RWPE2 (cell line): ENCODE measurements around the gene CDY1.
"Not testable (repeated sequence)": the region's sequence is repeated elsewhere in the genome, so short reads cannot be mapped to it uniquely, and the experiment has no call there.

Experiments used
- ATAC-seq: fragments of 200-7000 bp; cut with Tn5 transposase; 3 replicates; pipeline ENCODE4 v1.9.1; 2021; ENCODE audit warnings: low read depth
- DNase-seq: peaks from one replicate; pipeline ENCODE4 v3.0.0-alpha.2; 2020; ENCODE audit warnings: low spot score
- H3K27ac ChIP-seq: fragments of 450-650 bp; 2 replicates; pipeline ENCODE4 v1.5.1; 2017; ENCODE audit warnings: mild to moderate bottlenecking; ENCODE audit not compliant: poor library complexity, severe bottlenecking
- H3K27me3 ChIP-seq: fragments of 250-450 bp; sonication (Bioruptor Pico); 2 replicates; pipeline ENCODE4 v1.5.1; 2021; ENCODE audit warnings: mild to moderate bottlenecking, moderate library complexity; ENCODE audit not compliant: insufficient read depth, poor library complexity, severe bottlenecking
- H3K36me3 ChIP-seq: fragments of 250-450 bp; sonication (Bioruptor Pico); 2 replicates; pipeline ENCODE4 v1.5.1; 2020; ENCODE audit warnings: low read depth, mild to moderate bottlenecking, moderate library complexity
- H3K4me1 ChIP-seq: fragments of 250-450 bp; sonication (Bioruptor Pico); 2 replicates; pipeline ENCODE4 v1.5.1; 2021; ENCODE audit warnings: mild to moderate bottlenecking, moderate library complexity; ENCODE audit not compliant: insufficient read depth, poor library complexity, severe bottlenecking
- H3K4me3 ChIP-seq: fragments of 250-450 bp; sonication (Bioruptor Pico); 2 replicates; pipeline ENCODE4 v1.5.1; 2021; ENCODE audit warnings: mild to moderate bottlenecking, moderate library complexity; ENCODE audit not compliant: severe bottlenecking
- H3K9me3 ChIP-seq: fragments of 250-450 bp; sonication (Bioruptor Pico); 2 replicates; pipeline ENCODE4 v1.5.1; 2021; ENCODE audit warnings: mild to moderate bottlenecking, moderate library complexity; ENCODE audit not compliant: severe bottlenecking

The CDY1 gene, protein sequence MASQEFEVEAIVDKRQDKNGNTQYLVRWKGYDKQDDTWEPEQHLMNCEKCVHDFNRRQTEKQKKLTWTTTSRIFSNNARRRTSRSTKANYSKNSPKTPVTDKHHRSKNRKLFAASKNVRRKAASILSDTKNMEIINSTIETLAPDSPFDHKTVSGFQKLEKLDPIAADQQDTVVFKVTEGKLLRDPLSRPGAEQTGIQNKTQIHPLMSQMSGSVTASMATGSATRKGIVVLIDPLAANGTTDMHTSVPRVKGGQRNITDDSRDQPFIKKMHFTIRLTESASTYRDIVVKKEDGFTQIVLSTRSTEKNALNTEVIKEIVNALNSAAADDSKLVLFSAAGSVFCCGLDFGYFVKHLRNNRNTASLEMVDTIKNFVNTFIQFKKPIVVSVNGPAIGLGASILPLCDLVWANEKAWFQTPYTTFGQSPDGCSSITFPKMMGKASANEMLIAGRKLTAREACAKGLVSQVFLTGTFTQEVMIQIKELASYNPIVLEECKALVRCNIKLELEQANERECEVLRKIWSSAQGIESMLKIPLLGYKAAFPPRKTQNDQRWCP

DNA sequence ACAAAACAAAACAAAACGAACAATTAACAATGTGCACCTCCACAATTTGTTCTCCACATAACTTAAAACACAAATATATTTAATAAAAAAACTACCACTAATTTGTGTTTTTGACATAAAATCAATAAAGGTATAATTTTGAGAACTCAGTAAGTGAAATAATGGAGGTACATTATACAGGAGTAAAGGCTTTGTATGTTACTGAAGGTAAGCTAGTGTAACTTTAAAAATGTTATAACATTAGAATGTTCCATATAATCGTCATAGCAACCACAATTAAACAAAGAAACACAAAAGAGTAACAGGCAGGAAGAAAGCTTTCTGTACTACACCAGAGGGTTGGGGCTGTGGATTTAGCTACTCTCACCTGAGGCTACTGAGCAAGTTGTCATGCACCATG lies at the start of gene CDY1:
Gene CDY1 (plus strand): TSS at position 301 of the 400 bp plus-strand sequence. CDS start 326 bp downstream, outside the sequence.
- H3K9me3 ChIP-seq, H3K27me3 ChIP-seq, H3K27ac ChIP-seq, H3K4me3 ChIP-seq, H3K36me3 ChIP-seq, DNase-seq, H3K4me1 ChIP-seq, ATAC-seq: not testable (repeated sequence)

DNA sequence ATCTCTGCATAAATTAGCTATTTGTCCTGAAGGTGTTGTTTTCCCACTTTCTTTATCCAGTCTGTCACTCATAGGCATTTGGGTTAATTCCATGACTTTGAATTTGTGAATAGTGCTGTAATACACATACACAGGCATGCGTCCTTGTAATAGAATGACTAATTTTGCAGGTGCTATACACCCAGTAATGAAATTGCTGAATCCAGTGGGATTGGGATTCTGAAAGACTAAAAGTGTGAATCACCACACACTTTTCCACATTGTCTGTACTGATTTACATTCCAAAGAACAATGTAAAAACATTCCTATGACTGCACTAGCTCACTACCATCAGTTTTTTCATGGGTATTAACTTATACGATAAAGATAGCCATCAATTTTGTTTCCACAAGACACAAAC lies 28.6 kb upstream of the CDY1 start:
- not testable (repeated sequence) for H3K9me3 ChIP-seq, H3K27ac ChIP-seq, H3K36me3 ChIP-seq, H3K27me3 ChIP-seq, H3K4me1 ChIP-seq, DNase-seq, H3K4me3 ChIP-seq
- ATAC-seq: peak; percentile 91

DNA sequence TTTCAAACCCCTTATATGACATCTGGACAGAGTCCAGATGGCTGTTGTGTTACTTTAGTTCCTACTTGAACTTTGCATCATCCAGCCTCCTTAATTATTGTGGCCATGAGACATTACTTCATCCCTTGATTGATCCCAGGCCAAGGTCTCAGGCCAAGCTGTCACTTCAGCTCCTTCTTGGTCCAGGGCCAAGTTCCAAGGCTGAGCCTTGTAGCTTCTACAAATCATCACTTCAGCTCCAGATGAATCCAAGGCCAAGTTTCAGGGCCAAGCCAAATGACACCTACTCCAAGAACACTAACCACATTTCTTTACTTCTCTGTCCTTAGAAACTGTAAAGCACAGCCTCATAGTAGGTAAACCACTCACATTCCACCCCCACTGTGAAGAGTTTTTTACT lies 1.7 kb upstream of the CDY1 start:
- not testable (repeated sequence) for H3K9me3 ChIP-seq, DNase-seq, ATAC-seq, H3K4me1 ChIP-seq, H3K27me3 ChIP-seq, H3K36me3 ChIP-seq, H3K4me3 ChIP-seq, H3K27ac ChIP-seq

DNA sequence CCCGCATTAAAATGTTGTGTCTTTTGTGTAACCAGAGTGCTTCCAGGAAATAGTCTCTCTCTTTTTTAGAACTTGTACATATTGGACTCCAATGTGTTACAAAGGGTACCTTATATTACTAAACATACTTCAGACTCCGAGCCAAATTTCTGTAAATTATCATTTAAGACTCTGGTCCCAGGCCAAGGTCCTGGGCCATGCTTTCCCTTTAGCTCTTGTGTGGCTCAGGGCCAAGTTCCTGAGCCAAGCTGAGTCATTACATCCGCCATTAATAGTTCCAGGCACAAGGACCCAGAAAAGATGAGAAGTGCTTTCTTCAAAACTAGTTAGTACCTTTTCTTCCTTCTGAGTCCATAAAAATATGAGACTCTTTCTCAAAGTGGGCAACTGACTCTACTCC lies 4.6 kb downstream of the CDY1 start:
- H3K4me3 ChIP-seq, H3K27ac ChIP-seq, H3K9me3 ChIP-seq, H3K27me3 ChIP-seq, H3K4me1 ChIP-seq, H3K36me3 ChIP-seq, DNase-seq: not testable (repeated sequence)
- ATAC-seq: peak; percentile 69

DNA sequence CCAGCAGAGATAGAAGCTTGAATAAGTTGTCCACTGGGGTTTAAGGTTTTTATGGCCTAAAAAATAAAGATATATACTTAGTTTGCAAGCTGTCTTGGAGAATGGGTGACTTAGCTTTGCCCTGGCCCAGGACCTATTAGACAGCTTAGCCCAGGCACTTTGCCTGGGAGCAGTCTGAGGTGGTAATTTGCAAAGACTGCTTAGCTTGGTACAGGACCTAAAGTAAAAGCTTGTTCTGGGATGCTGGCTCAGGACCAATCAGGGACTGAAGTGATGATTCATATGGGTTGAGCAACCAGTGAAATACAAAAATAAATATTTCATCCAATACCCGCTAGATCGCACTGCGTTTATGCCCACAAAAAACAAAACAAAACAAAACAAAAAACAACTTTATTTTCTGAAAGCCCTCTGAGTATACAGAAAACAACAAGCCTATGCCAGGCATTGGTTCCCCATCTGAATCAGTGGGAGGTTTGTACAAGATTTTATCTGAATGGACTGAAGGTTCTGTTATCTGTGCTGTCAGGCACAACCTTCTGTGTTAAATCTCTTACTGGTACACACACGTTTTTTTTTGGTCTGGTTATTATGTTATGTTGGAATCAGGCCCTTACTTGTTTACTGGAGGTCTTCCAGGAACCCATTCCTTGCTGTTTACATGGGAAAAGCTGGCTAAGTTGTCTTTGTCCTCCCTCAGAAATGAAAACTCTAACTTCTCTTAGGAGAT lies 8.6 kb downstream of the CDY1 start:
- ATAC-seq: peak; percentile 93
- not testable (repeated sequence) for H3K9me3 ChIP-seq, H3K4me1 ChIP-seq, H3K36me3 ChIP-seq, H3K4me3 ChIP-seq, H3K27me3 ChIP-seq, H3K27ac ChIP-seq, DNase-seq

DNA sequence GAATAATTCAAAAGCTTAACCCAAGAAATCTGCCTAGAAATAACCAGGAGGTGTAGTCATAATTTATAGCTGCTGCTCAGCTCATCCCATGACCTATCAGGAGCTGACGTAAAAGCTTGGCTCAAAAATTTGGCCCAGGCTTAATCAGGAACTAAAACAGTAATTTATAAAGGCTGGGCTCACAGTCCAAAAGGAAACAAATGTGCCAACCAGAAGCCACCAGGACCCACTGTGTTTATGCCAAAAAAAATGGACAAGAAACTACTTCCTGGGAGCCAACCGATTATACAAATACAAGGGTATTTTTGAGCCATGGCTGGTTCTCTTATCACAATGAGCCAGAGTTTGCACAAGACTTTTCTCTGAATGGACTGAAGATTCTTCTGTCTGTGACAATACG lies 17.9 kb downstream of the CDY1 start:
- not testable (repeated sequence) for ATAC-seq, DNase-seq, H3K36me3 ChIP-seq, H3K4me3 ChIP-seq, H3K4me1 ChIP-seq, H3K27me3 ChIP-seq, H3K27ac ChIP-seq, H3K9me3 ChIP-seq

DNA sequence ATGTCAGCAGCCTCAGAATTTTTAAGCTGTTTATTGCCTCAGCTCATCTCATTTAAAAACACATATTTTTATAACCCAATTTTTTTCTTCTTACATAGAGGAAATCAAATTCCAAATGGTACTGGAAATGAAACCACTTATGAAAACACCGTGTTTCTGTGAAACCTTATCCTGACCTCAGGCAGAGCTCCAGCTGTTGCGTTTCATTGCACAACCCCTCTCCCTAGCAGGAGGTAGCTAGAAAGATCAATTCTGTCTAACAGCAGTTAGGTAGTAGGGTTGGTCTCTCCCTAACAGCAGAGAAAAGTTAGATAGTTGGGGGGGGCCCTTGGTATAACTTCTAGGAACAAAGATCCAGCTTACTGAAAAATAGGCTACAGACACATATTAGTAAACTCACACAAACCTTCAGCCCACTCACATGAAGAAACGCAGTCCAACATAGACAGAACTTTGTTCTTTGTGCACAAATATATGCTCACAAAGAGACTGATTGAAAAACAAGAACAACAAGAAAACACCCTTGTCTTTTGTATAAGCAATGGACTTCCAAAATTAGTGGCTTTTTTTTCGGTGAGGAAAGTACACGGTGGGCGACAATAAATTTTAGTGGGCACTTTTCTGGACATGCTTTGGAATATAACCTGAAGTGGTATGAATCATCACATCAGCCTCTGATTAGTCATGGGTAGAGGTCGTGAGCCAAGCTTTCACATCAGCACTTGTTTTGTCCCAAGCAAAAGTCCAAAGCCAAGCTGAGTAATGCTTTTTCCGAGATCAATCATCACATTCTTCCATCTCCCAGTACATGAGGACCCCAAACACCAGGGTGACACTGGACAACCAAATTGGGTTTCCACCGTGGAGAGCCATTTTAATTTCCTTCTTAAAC lies 21.4 kb downstream of the CDY1 start:
- not testable (repeated sequence) for H3K27ac ChIP-seq, H3K36me3 ChIP-seq, H3K4me3 ChIP-seq, DNase-seq, H3K4me1 ChIP-seq, H3K27me3 ChIP-seq, H3K9me3 ChIP-seq
- peak; percentile 91 for ATAC-seq
